Keratinocyte (primary cell): Measurements from ENCODE around the gene DNASE1L2. TPM values are rescaled to one million over a fixed set of nuclear protein-coding genes. Genes with fewer than 3 reads are reported as not detected.

Experiments
- DNase-seq: peaks from one replicate; pipeline ENCODE4 v3.0.0-alpha.2; 2011; ENCODE audit warnings: low read depth, missing footprints, low spot score
- FAIRE-seq: peaks from 2 replicates; lab custom pipeline; 2011; peaks lifted over from hg19 to GRCh38; lab: Jason Lieb, UNC
- H2AFZ ChIP-seq: 2 replicates; pipeline ENCODE4 v1.6.0; 2012; ENCODE audit warnings: low read length, control low read depth, inconsistent platforms; ENCODE audit not compliant: control insufficient read depth
- H3K27ac ChIP-seq: 2 replicates; pipeline ENCODE4 v1.5.1; 2011; ENCODE audit warnings: low read length; ENCODE audit not compliant: control insufficient read depth, insufficient read depth
- H3K27me3 ChIP-seq: 3 replicates; pipeline ENCODE4 v1.6.0; 2011; ENCODE audit warnings: low read length; ENCODE audit not compliant: control insufficient read depth, insufficient read depth; ENCODE audit errors: extremely low read depth
- H3K36me3 ChIP-seq, 2 experiments: 2 replicates in 1 of 2; 3 replicates in 1 of 2; pipeline ENCODE4 v1.5.1; 2011; ENCODE audit warnings: low read length in 2 of 2, mild to moderate bottlenecking in 1 of 2; ENCODE audit not compliant: control insufficient read depth in 2 of 2, insufficient read depth in 2 of 2; ENCODE audit errors: extremely low read depth in 1 of 2
- H3K4me1 ChIP-seq: 3 replicates; pipeline ENCODE4 v1.5.1; 2011; ENCODE audit warnings: low read length; ENCODE audit not compliant: control insufficient read depth, insufficient read depth; ENCODE audit errors: extremely low read depth
- H3K4me2 ChIP-seq: 3 replicates; pipeline ENCODE4 v1.6.0; 2011; ENCODE audit warnings: low read depth, low read length; ENCODE audit not compliant: control insufficient read depth, insufficient read depth; ENCODE audit errors: extremely low read depth
- H3K4me3 ChIP-seq, 3 experiments: fragments of 200-600 bp in 1 of 3; sonication (generic) in 1 of 3; 2 replicates in 2 of 3; 3 replicates in 1 of 3; pipeline ENCODE4 v1.5.1; 2011 to 2016; ENCODE audit warnings: low read length in 3 of 3, mild to moderate bottlenecking in 3 of 3, control low read depth in 2 of 3, inconsistent platforms in 1 of 3, low read depth in 1 of 3, mixed read lengths in 1 of 3, mixed run types in 1 of 3, moderate library complexity in 1 of 3; ENCODE audit not compliant: control insufficient read depth in 2 of 3, insufficient read depth in 2 of 3; ENCODE audit errors: extremely low read depth in 1 of 3
- H3K79me2 ChIP-seq: 2 replicates; pipeline ENCODE4 v1.6.0; 2012; ENCODE audit warnings: low read length; ENCODE audit not compliant: control insufficient read depth, insufficient read depth
- H3K9ac ChIP-seq: 3 replicates; pipeline ENCODE4 v1.6.0; 2011; ENCODE audit warnings: low read length; ENCODE audit not compliant: control insufficient read depth, insufficient read depth; ENCODE audit errors: extremely low read depth
- H3K9me1 ChIP-seq: 3 replicates; pipeline ENCODE4 v1.6.0; 2011; ENCODE audit warnings: low read length; ENCODE audit not compliant: control insufficient read depth, insufficient read depth; ENCODE audit errors: extremely low read depth
- H3K9me3 ChIP-seq: 2 replicates; pipeline ENCODE4 v1.5.1; 2012; ENCODE audit warnings: low read depth, low read length; ENCODE audit not compliant: control insufficient read depth
- H4K20me1 ChIP-seq: 3 replicates; pipeline ENCODE4 v1.6.0; 2011; ENCODE audit warnings: low read length; ENCODE audit not compliant: control insufficient read depth, insufficient read depth; ENCODE audit errors: extremely low read depth
- CTCF ChIP-seq, 3 experiments: IDR thresholded peaks in 1 of 3; conservative IDR thresholded peaks in 1 of 3; optimal IDR thresholded peaks in 1 of 3; 2 replicates in 2 of 3; 3 replicates in 1 of 3; pipeline versions ENCODE3 to v1.5.1; 2011; ENCODE audit warnings: low read length in 3 of 3, mild to moderate bottlenecking in 3 of 3, moderate library complexity in 2 of 3, control low read depth in 1 of 3, inconsistent platforms in 1 of 3; ENCODE audit not compliant: insufficient read depth in 2 of 3; ENCODE audit errors: extremely low read depth in 1 of 3
- EZH2 ChIP-seq: IDR thresholded peaks from one replicate; pipeline ENCODE4 v1.6.1; 2012; ENCODE audit warnings: inconsistent platforms, mild to moderate bottlenecking, low read length, moderate library complexity
- dilution Hi-C: fragments of 300-500 bp; cut with MboI; formaldehyde crosslinking; loops from one replicate; pipeline ENCODE4 v1.7.0; 2020; ENCODE audit warnings: low sequenced_read_pairs; ENCODE audit not compliant: extremely low pct_ligation_motif_present
- polyA plus RNA-seq, 5 experiments: library from polyadenylated mRNA; depleted of rRNA in 3 of 5; stranded (reverse) in 3 of 5; stranded (forward) in 1 of 5; unstranded in 1 of 5; fragments of >200 nt; gene quantifications; 1 replicate in 1 of 5; 2 replicates in 3 of 5; 3 replicates in 1 of 5; pipeline versions ENCODE4 v1.2.1 to v1.2.3, GENCODE V29; 2011 to 2012; ENCODE audit warnings: missing spikeins in 2 of 5, low read depth in 1 of 5, low replicate concordance in 1 of 5

The DNASE1L2 gene
- polyA plus RNA-seq, 1 donor (not counting 4 experiments of a cell fraction or from before 2014, with no cell fraction given) = 0.31 TPM

DNA sequence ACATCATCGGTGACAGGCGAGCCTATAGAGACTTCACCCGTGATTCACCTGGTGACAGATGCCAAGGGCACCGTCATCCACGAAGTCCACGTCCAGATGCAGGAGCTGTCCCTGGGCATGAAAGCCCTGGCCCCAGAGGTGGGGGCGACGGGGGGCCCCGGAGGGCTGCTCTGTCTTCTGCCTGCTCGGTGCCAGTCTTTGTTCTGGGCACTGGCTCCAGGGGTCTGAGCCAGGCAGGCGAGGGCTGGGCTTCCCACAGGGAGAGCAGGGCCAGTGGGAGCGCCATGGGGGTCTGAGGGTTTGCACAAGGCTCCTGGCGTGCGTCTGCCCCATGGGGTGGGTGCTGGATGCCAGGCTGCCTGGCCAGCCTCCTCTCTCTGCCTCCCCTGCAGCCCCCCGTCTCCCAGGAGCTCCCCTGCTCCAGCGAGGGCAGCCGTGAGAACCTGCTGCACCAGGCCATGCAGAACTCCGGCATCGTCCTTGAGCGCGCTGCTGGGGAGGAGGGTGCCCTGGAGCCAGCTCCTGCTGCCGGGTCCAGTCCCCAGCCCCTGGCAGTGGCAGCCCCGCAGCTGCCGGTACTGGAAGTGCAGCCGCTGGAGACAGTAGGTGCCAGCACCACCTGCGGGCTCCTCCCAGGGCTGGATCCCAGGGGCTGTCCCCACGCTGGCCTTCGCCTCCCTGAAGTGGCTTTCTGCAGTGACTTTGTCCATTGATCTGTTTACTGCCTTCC is 3.0 kb upstream of the DNASE1L2 start:
- Histone ChIP-seq H3K79me2 (peaks cover 6% of the 10 kb centered on the region), H3K9me3 (no peaks in the 10 kb centered on the region), H4K20me1 (peaks cover 10% of the 10 kb centered on the region), H2AFZ (no peak overlapping the region), H3K4me2 (no peak overlapping the region), H3K9me1 (peaks cover 3% of the 10 kb centered on the region), H3K9ac (no peak overlapping the region), H3K36me3 (peaks cover 26 to 50% of the 10 kb centered on the region in 2 experiments), H3K27me3 (peaks cover 28% of the 10 kb centered on the region), H3K4me3 (no peak overlapping the region), H3K27ac (no peak overlapping the region), H3K4me1 (peaks cover 11% of the 10 kb centered on the region)
- DNase-seq (no peak), FAIRE-seq (no peak)
- TF ChIP-seq EZH2 (no peak), CTCF (optimal IDR thresholded peaks at IDR 0.05 in 1 of 3, IDR thresholded peaks at IDR 0.05 in 1 of 3, conservative IDR thresholded peaks at IDR 0.05 in 1 of 3; ENCODE audit: extremely low read depth in 1 of 3, insufficient read depth in 2 of 3, low read length in 3 of 3) (no peak)
- dilution Hi-C loops = no loop called here

DNA sequence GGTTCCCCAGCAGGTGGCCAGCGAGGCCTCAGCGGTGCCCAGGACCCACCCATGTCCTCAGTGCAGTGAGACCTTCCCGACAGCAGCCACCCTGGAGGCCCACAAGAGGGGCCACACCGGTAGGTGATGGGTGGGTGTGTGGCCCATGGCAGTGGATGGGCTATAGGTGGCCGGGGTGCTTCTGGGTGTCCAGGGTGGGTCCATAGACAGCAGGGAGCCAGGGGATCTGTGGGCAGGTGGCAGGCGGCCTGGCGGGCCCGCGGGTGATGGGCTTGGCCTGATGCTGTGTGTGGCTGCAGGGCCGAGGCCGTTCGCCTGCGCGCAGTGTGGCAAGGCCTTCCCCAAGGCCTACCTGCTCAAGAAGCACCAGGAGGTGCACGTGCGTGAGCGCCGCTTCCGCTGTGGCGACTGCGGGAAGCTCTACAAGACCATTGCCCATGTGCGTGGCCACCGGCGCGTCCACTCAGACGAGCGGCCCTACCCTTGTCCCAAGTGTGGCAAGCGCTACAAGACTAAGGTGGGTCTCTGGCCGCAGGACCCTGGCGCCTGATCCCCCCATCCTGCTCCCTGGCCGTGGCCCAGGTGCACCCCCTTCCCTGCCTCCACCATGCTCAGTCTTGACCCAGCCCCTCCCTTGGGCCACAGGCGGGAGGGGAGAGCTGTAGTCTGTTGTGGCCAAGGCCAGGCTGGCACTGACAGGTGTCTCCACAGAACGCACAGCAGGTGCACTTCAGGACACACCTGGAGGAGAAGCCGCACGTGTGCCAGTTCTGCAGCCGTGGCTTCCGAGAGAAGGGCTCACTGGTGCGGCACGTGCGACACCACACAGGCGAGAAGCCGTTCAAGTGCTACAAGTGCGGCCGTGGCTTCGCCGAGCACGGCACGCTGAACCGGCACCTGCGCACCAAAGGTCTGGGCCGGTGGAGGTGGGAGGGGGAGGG is 2.1 kb upstream of the DNASE1L2 start:
- Histone ChIP-seq H3K36me3 (peaks cover 21 to 41% of the 10 kb centered on the region in 2 experiments), H3K4me2 (no peak overlapping the region), H3K9me3 (no peaks in the 10 kb centered on the region), H3K27ac (no peak overlapping the region), H3K27me3 (peaks cover 32% of the 10 kb centered on the region), H3K9me1 (peaks cover 3% of the 10 kb centered on the region), H3K4me1 (peaks cover 11% of the 10 kb centered on the region), H3K9ac (no peak overlapping the region), H3K79me2 (no peaks in the 10 kb centered on the region), H2AFZ (no peak overlapping the region), H3K4me3 (no peak overlapping the region), H4K20me1 (peaks cover 10% of the 10 kb centered on the region)
- no peak for DNase-seq
- no peak for FAIRE-seq
- dilution Hi-C loops = no loop called here
- TF ChIP-seq CTCF (optimal IDR thresholded peaks at IDR 0.05 in 1 of 3, IDR thresholded peaks at IDR 0.05 in 1 of 3, conservative IDR thresholded peaks at IDR 0.05 in 1 of 3; ENCODE audit: extremely low read depth in 1 of 3, insufficient read depth in 2 of 3, low read length in 3 of 3) (no peak), EZH2 (no peak)
